Aorta (tissue), 5 donors: ENCODE results near the gene HYLS1. TPM values are rescaled to one million over a fixed set of nuclear protein-coding genes. Genes with fewer than 3 reads are reported as not detected.

ENCODE experiments used
- ATAC-seq: fragments of 200-7000 bp; cut with Tn5 transposase; one replicate; pipeline ENCODE4 v1.9.1; 2022; ENCODE audit warnings: moderate library complexity; ENCODE audit not compliant: low FRiP score
- DNase-seq, 2 donors: peaks; one replicate each; pipeline ENCODE4 v3.0.0-alpha.2; 2020
- H3K27ac ChIP-seq, 2 donors: one replicate each; pipeline ENCODE4 v1.5.1; 2013; ENCODE audit warnings: low read length in 2 of 2, mild to moderate bottlenecking in 2 of 2, moderate library complexity in 2 of 2, control low read depth in 1 of 2, inconsistent platforms in 1 of 2, low read depth in 1 of 2
- H3K27me3 ChIP-seq, 2 donors: one replicate each; pipeline ENCODE4 v1.6.1; 2013; ENCODE audit warnings: control low read depth in 1 of 2, low read length in 1 of 2, mild to moderate bottlenecking in 1 of 2, moderate library complexity in 1 of 2; ENCODE audit not compliant: insufficient read depth in 2 of 2, control insufficient read depth in 1 of 2
- H3K36me3 ChIP-seq, 2 donors: one replicate each; pipeline ENCODE4 v1.6.1; 2013; ENCODE audit warnings: control low read depth in 1 of 2, low read length in 1 of 2, mild to moderate bottlenecking in 1 of 2; ENCODE audit not compliant: insufficient read depth in 2 of 2, control insufficient read depth in 1 of 2
- H3K4me1 ChIP-seq, 2 donors: one replicate each; pipeline ENCODE4 v1.6.1; 2013; ENCODE audit warnings: low read length in 2 of 2, control low read depth in 1 of 2, mild to moderate bottlenecking in 1 of 2, moderate library complexity in 1 of 2; ENCODE audit not compliant: insufficient read depth in 2 of 2, control insufficient read depth in 1 of 2
- H3K4me3 ChIP-seq, 2 donors: one replicate each; pipeline ENCODE4 v1.5.1; 2013; ENCODE audit warnings: low read length in 2 of 2, control low read depth in 1 of 2, mild to moderate bottlenecking in 1 of 2
- H3K9me3 ChIP-seq: one replicate; pipeline ENCODE4 v1.6.1; 2013; ENCODE audit warnings: mild to moderate bottlenecking, low read length; ENCODE audit not compliant: control insufficient read depth
- WGBS, 2 donors: extraction: QIAGEN DNeasy Blood & Tissue Kit; methylation state at CpG; one replicate each; pipeline ENCODE4 v1.1.7; 2013; 5-methylcytosine and 5-hydroxymethylcytosine counted together
- intact Hi-C, 2 donors: fragments of 100-400 bp; cut with DNase I; formaldehyde crosslinking; loops; one replicate each; pipeline versions ENCODE4 v1.14.2 to v1.15.0; 2022
- polyA plus RNA-seq, 2 donors: library from polyadenylated mRNA; stranded (reverse); fragments of 200-250 nt; gene quantifications; one replicate each; pipeline ENCODE4 v1.2.3, GENCODE V29; 2013
- total RNA-seq, 2 donors: library from RNA; stranded (reverse); fragmentation: NEBNext Ultra II Directional; extraction: Animal tissue kit (Norgen Biotek cat#: 25700); gene quantifications; one replicate each; pipeline ENCODE4 v1.2.1, GENCODE V29; 2021
- donor health status: healthy with polysubstance abuse.
- donor health status: Bipolar disorder and iron deficiency.
- donor health status: DM: no; HTN: no; CAD: no.
- donor health status: DM: no; HTN: no; CAD: no.
- donor health status: DM: yes; HTN: yes; CAD: no.

The HYLS1 gene
- total and polyA plus RNA-seq, 4 donors = 2.7 to 4.5 (median 3.5) TPM

DNA sequence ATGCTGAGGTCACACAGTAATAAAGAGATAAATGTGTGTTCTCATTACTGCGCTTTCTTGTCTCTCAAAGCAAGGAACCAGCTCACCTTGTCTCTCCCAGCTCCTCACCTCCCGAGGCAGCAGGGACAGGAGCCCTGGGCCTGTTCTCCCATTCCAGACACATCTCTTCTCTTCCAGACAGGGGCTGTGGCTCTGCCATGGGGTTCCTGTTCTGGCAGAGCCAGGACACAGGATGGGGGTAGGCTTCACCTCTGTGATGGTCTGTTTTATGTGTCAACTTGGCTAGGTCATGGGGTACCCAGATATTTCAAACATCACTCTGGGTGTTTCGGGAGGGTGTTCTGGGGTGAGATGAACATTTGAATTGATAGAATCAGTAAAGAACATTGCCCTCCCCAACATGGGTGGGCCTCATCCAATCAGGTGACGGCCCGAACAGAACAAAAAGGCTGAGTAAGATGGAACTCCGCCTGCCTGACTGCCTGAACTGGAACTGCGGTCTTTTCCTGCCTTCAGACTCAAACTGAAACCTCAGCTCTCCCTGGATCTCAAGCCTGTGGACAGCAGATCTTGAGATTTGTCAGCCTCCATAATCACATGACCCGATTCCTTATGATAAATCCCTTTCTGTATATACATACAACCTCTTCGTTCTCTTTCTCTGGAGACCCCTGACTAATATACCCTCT is 56.3 kb downstream of the HYLS1 start:
- ATAC-seq (no peak), DNase-seq (no peak)
- H3K4me3 ChIP-seq = no peak overlapping the region
- H3K4me1 ChIP-seq = no peaks in the 10 kb centered on the region
- 85 to 93% methylated on average over 9 of the region's 9 CpGs for WGBS, 2 donors
- H3K9me3 ChIP-seq = no peaks in the 10 kb centered on the region
- H3K27me3 ChIP-seq = no peaks in the 10 kb centered on the region
- H3K27ac ChIP-seq = no peak overlapping the region
- H3K36me3 ChIP-seq = no peaks in the 10 kb centered on the region
- intact Hi-C loops = no loop called here

DNA sequence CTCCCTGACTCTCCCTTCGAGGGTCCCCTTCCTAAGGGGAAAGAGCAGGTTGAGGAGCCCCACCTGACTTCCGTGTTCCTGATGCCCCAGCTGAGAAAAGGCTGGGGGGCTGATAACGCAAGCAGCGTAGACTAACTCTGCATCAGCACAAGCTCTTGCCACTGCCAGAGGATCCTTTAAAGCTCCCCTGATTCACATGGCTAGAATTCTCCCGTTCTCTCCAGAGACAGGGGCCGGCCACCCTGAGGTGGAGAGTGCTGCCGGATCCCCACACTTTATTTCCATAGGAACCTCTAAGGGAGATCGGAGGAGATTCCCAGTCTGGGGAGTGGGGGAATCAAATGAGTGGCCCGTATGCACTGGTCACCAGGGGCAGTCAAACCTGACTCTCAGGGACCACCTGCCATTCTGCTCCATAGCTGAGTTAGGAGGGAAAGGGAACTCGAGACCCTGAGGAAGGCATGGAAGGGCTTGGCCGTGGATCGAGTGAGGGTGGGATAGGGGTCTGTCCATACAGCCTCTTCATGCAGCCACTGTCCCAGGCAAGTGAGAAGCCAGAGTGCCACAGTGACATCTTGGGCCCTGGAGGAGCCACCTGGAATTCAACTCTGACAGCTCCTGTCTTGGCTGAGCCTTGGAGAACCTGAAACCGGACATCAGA is 57.0 kb downstream of the HYLS1 start:
- Histone ChIP-seq H3K27me3 (no peaks in the 10 kb centered on the region), H3K27ac (no peak overlapping the region), H3K36me3 (no peaks in the 10 kb centered on the region), H3K9me3 (no peaks in the 10 kb centered on the region), H3K4me1 (no peaks in the 10 kb centered on the region), H3K4me3 (no peak overlapping the region)
- intact Hi-C loops = no loop called here
- ATAC-seq (no peak), DNase-seq (peak in 1 of 2 donors; percentile 41)
- WGBS, 2 donors = 68 to 79% methylated on average over 13 of the region's 13 CpGs

DNA sequence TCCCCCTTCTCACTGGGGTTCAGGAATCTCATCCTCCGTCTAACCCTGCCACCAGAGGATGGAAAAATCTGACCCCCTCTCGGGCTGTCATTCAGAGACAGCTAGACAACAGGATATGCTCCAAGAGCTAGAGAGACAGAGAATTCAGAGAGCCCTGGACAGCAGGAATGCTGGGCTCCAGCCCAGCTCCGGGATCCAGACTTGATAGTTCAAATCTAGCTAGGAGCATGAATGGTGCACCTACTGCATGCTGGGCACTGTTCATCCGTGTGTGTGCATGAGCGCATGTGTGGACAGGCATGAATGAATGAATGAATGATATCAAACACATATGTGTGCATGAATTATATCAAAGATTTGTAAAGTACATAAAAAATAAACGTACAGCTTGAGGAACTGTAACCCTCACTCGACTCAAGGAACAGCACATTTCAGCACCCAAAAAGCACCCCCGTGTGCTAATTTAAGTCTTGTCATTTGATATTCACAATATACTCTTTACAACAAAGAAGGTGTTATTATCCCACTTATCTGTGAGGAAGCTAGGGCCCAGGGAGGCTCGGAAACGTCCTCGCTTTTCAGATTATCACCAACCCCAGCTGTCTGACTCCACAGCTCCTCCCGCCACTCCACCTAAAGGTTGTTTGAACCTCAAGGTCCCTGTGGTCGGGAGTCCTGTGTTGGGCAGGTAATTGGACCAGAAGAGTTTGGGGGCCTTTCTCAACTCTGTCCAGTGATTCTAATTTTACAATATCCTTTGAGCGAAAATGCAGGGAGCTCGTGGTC is 57.7 kb downstream of the HYLS1 start:
- H3K4me3 ChIP-seq = no peak overlapping the region
- H3K27me3 ChIP-seq = no peaks in the 10 kb centered on the region
- WGBS, 2 donors = 66 to 68% methylated on average over 15 of the region's 15 CpGs
- no peak for ATAC-seq
- DNase-seq = peak in 1 of 2 donors; percentile 38
- no peaks in the 10 kb centered on the region for H3K4me1 ChIP-seq
- intact Hi-C loops = no loop called here
- H3K27ac ChIP-seq = no peak overlapping the region
- H3K9me3 ChIP-seq = no peaks in the 10 kb centered on the region
- H3K36me3 ChIP-seq = no peaks in the 10 kb centered on the region

DNA sequence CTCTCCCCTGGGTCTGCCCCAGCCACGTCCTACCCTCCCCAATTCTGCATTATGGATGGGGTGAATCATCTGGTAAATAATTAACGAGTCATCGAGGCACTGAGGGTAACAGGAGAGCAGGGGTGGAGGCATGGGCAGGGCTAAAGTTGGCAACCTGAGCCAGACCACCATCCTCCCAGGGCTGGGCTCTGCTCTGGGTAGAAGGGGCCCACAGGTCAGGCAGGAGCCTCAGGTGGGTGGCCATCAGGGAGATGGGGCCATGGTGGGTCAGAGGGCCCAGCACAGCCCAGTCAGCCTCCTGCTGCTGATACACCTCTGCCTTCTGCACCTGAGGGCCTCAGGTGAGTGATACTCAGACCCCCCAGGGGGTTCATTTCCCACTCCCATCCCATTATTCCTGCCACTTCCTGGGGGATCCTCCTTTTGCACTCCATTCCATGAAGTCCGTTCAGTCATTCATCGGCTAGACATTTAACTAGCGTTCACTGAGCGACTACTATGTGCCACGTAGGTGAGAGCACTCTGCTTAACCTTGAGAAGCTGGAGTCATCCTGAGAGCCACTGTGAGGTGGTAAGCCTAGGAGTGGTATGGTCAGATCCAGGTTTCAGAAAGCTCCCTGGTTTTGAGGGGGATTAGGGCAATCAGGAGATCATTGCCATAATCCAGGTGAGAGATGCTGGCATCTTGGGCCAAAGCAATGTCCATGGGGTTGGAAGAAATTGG is 58.5 kb downstream of the HYLS1 start, which contains the start of gene VSIG10L2:
VSIG10L2 (plus strand) TSS at position 248 of the 724 bp plus-strand sequence; CDS start at position 260, 12 bp downstream.
- Histone ChIP-seq H3K27me3 (no peaks in the 10 kb centered on the region), H3K36me3 (no peaks in the 10 kb centered on the region), H3K27ac (no peak within 1 kb of the TSS), H3K4me3 (no peak within 1 kb of the TSS), H3K4me1 (no peaks in the 10 kb centered on the region), H3K9me3 (no peaks in the 10 kb centered on the region)
- DNase-seq (peak in 1 of 2 donors; percentile 51), ATAC-seq (no peak)
- intact Hi-C loops = no loop called here
- 84 to 88% methylated on average over 8 of the region's 8 CpGs for WGBS, 2 donors

GRCh38 chr11:125946712-125947418 is 59.4 kb downstream of the HYLS1 start:
- H3K4me3 ChIP-seq = no peak overlapping the region
- ATAC-seq (no peak), DNase-seq (peak in 1 of 2 donors; percentile 64)
- 94 to 95% methylated on average over 14 of the region's 14 CpGs for WGBS, 2 donors
- H3K4me1 ChIP-seq = no peaks in the 10 kb centered on the region
- no peaks in the 10 kb centered on the region for H3K9me3 ChIP-seq
- intact Hi-C loops = no loop called here
- H3K36me3 ChIP-seq = no peaks in the 10 kb centered on the region
- no peaks in the 10 kb centered on the region for H3K27me3 ChIP-seq
- no peak overlapping the region for H3K27ac ChIP-seq

GRCh38 chr11:125947419-125948277 is 60.2 kb downstream of the HYLS1 start:
- ATAC-seq = no peak
- Histone ChIP-seq H3K27ac (no peak overlapping the region), H3K27me3 (no peaks in the 10 kb centered on the region), H3K36me3 (no peaks in the 10 kb centered on the region), H3K4me1 (no peaks in the 10 kb centered on the region), H3K9me3 (no peaks in the 10 kb centered on the region), H3K4me3 (no peak overlapping the region)
- DNase-seq = no peak
- WGBS, 2 donors = 88% methylated on average over 23 to 24 of the region's 24 CpGs
- intact Hi-C loops = no loop called here

- Histone ChIP-seq H3K36me3 (no peaks in the 10 kb centered on the region), H3K27me3 (no peaks in the 10 kb centered on the region), H3K27ac (no peak overlapping the region), H3K4me3 (no peak overlapping the region), H3K9me3 (no peaks in the 10 kb centered on the region), H3K4me1 (no peaks in the 10 kb centered on the region)
- WGBS, 2 donors = 85 to 87% methylated on average over 22 to 23 of the region's 23 CpGs
- no peak for ATAC-seq
- peak in 1 of 2 donors; percentile 31 for DNase-seq
- intact Hi-C loops = no loop called here
Measured at GRCh38 chr11:125948278-125949051, 61.0 kb downstream of the HYLS1 start.
